ENCODE data around the gene DYNC1LI1. TPM values are rescaled to one million over a fixed set of nuclear protein-coding genes. Genes with fewer than 3 reads are reported as not detected.

DYNC1LI1 gene
- total and polyA plus RNA-seq, 2 donors (not counting 1 experiment from before 2014, with no cell fraction given): 44.1 to 49.8 TPM

- Histone ChIP-seq H3K79me2 (ENCODE audit: control insufficient read depth, insufficient read depth, low read length) (peaks cover 52% of the 10 kb centered on the region), H3K9ac (ENCODE audit: insufficient read depth, low read length) (no peak overlapping the region), H3K27me3 (ENCODE audit: control insufficient read depth, insufficient read depth, low read length) (no peaks in the 10 kb centered on the region), H4K20me1 (ENCODE audit: control insufficient read depth, extremely low read depth, insufficient read depth, low read length) (peaks cover 2% of the 10 kb centered on the region), H3K4me2 (ENCODE audit: extremely low read depth, insufficient read depth, low read length) (no peak overlapping the region), H2AFZ (ENCODE audit: low read length) (no peak overlapping the region), H3K9me3 (ENCODE audit: control insufficient read depth, insufficient read depth, low read depth, low read length) (no peaks in the 10 kb centered on the region), H3K4me1 (ENCODE audit: control insufficient read depth, extremely low read depth, insufficient read depth, low read length) (no peaks in the 10 kb centered on the region), H3K36me3 (ENCODE audit: control insufficient read depth, insufficient read depth, low read length) (no peaks in the 10 kb centered on the region), H3K27ac (ENCODE audit: insufficient read depth, low read length) (no peak overlapping the region), H3K4me3 (replicated peaks in 1 of 4; ENCODE audit: control extremely low read depth in 1 of 4, insufficient read depth in 1 of 4, low read depth in 3 of 4, low read length in 4 of 4) (no peak overlapping the region)
- no peak for DNase-seq (ENCODE audit: low read depth in 2 of 2)
- TF ChIP-seq CTCF (conservative IDR thresholded peaks at IDR 0.05 in 1 of 2, IDR thresholded peaks at IDR 0.05 in 1 of 2; ENCODE audit: low read depth in 1 of 2, low read length in 2 of 2) (no peak), EZH2 (IDR thresholded peaks at IDR 0.05; ENCODE audit: low read length, missing control alignments) (no peak)
Measured at GRCh38 chr3:32556332-32556731, 14.3 kb downstream of the DYNC1LI1 start.

GRCh38 chr3:32553973-32554372 lies 16.7 kb downstream of the DYNC1LI1 start:
- no peak overlapping the region for H3K9ac ChIP-seq (ENCODE audit: insufficient read depth, low read length)
- H3K27ac ChIP-seq (ENCODE audit: insufficient read depth, low read length): no peak overlapping the region
- H3K27me3 ChIP-seq (ENCODE audit: control insufficient read depth, insufficient read depth, low read length): no peaks in the 10 kb centered on the region
- no peak overlapping the region for H2AFZ ChIP-seq (ENCODE audit: low read length)
- H3K9me3 ChIP-seq (ENCODE audit: control insufficient read depth, insufficient read depth, low read depth, low read length): no peaks in the 10 kb centered on the region
- H4K20me1 ChIP-seq (ENCODE audit: control insufficient read depth, extremely low read depth, insufficient read depth, low read length): peaks cover 2% of the 10 kb centered on the region
- H3K4me3 ChIP-seq (replicated peaks in 1 of 4; ENCODE audit: control extremely low read depth in 1 of 4, insufficient read depth in 1 of 4, low read depth in 3 of 4, low read length in 4 of 4): no peak overlapping the region
- TF ChIP-seq EZH2 (IDR thresholded peaks at IDR 0.05; ENCODE audit: low read length, missing control alignments) (no peak), CTCF (conservative IDR thresholded peaks at IDR 0.05 in 1 of 2, IDR thresholded peaks at IDR 0.05 in 1 of 2; ENCODE audit: low read depth in 1 of 2, low read length in 2 of 2) (no peak)
- DNase-seq (ENCODE audit: low read depth in 2 of 2): no peak
- no peaks in the 10 kb centered on the region for H3K4me1 ChIP-seq (ENCODE audit: control insufficient read depth, extremely low read depth, insufficient read depth, low read length)
- H3K4me2 ChIP-seq (ENCODE audit: extremely low read depth, insufficient read depth, low read length): no peak overlapping the region
- H3K79me2 ChIP-seq (ENCODE audit: control insufficient read depth, insufficient read depth, low read length): peaks cover 48% of the 10 kb centered on the region
- no peaks in the 10 kb centered on the region for H3K36me3 ChIP-seq (ENCODE audit: control insufficient read depth, insufficient read depth, low read length)

GRCh38 chr3:32553459-32553858 lies 17.2 kb downstream of the DYNC1LI1 start:
- no peaks in the 10 kb centered on the region for H3K27me3 ChIP-seq (ENCODE audit: control insufficient read depth, insufficient read depth, low read length)
- peaks cover 48% of the 10 kb centered on the region for H3K79me2 ChIP-seq (ENCODE audit: control insufficient read depth, insufficient read depth, low read length)
- no peak overlapping the region for H2AFZ ChIP-seq (ENCODE audit: low read length)
- no peak overlapping the region for H3K9ac ChIP-seq (ENCODE audit: insufficient read depth, low read length)
- DNase-seq (ENCODE audit: low read depth in 2 of 2): no peak
- TF ChIP-seq EZH2 (IDR thresholded peaks at IDR 0.05; ENCODE audit: low read length, missing control alignments) (no peak), CTCF (conservative IDR thresholded peaks at IDR 0.05 in 1 of 2, IDR thresholded peaks at IDR 0.05 in 1 of 2; ENCODE audit: low read depth in 1 of 2, low read length in 2 of 2) (no peak)
- H3K27ac ChIP-seq (ENCODE audit: insufficient read depth, low read length): no peak overlapping the region
- peaks cover 2% of the 10 kb centered on the region for H4K20me1 ChIP-seq (ENCODE audit: control insufficient read depth, extremely low read depth, insufficient read depth, low read length)
- no peaks in the 10 kb centered on the region for H3K36me3 ChIP-seq (ENCODE audit: control insufficient read depth, insufficient read depth, low read length)
- H3K9me3 ChIP-seq (ENCODE audit: control insufficient read depth, insufficient read depth, low read depth, low read length): no peaks in the 10 kb centered on the region
- no peaks in the 10 kb centered on the region for H3K4me1 ChIP-seq (ENCODE audit: control insufficient read depth, extremely low read depth, insufficient read depth, low read length)
- H3K4me3 ChIP-seq (replicated peaks in 1 of 4; ENCODE audit: control extremely low read depth in 1 of 4, insufficient read depth in 1 of 4, low read depth in 3 of 4, low read length in 4 of 4): no peak overlapping the region
- H3K4me2 ChIP-seq (ENCODE audit: extremely low read depth, insufficient read depth, low read length): no peak overlapping the region
